ENCODE measurements around the gene GPR35.

GPR35 gene

DNA sequence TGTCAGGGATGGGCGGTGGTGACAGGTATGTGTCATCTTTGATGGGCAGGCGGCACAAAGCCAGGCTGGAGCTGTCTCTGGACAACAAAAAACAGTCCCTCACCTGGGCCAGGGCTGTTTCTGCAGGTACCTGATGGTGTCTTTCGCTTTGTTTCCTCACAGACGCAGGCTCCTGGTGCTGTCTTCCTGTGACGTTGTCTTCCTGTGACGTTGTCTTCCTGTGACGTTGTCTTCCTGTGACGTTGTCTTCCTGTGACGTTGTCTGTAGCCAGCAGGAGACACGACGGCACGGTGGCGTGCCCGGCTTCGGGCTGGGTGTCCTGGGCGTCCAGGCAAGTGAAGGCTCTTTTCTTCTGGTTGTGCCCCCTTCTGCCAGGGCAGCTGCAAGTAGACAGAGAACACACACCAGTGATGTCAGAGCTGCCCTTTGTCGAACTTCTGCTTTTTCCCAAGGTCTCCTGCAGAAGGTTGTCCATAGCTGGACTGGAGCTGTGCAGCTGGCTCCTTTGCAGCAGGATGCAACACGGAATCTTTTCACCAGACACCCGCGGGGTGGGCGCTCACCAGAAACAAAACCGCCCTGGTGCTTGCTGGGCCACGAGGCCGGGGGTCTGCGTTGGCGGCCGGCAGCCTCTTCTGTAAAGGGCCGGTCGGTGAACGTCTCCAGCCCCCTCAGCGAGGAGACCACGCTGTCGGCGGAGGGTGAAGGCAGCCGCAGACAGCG, 21.1 kb downstream of the GPR35 start (continued):
- no peak for TF ChIP-seq TCF4 (CRISPR knock-in tag; IDR thresholded peaks at IDR 0.05; ENCODE audit: borderline replicate concordance)
- no peak for TF ChIP-seq ZFP30 (CRISPR knock-in tag; IDR thresholded peaks at IDR 0.05)
- no peak for TF ChIP-seq GLIS3 (CRISPR knock-in tag; IDR thresholded peaks at IDR 0.05)
- no peak for TF ChIP-seq OSR1 (CRISPR knock-in tag; IDR thresholded peaks at IDR 0.05)
- TF ChIP-seq ZNF565 (CRISPR knock-in tag; conservative IDR thresholded peaks at IDR 0.05; ENCODE audit: low read depth), result no peak
- TF ChIP-seq, protein P1, sequence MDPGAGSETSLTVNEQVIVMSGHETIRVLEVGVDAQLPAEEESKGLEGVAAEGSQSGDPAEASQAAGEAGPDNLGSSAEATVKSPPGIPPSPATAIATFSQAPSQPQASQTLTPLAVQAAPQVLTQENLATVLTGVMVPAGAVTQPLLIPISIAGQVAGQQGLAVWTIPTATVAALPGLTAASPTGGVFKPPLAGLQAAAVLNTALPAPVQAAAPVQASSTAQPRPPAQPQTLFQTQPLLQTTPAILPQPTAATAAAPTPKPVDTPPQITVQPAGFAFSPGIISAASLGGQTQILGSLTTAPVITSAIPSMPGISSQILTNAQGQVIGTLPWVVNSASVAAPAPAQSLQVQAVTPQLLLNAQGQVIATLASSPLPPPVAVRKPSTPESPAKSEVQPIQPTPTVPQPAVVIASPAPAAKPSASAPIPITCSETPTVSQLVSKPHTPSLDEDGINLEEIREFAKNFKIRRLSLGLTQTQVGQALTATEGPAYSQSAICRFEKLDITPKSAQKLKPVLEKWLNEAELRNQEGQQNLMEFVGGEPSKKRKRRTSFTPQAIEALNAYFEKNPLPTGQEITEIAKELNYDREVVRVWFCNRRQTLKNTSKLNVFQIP (CRISPR knock-in tag; IDR thresholded peaks at IDR 0.05; ENCODE audit: borderline replicate concordance, low read depth), result no peak
- TF ChIP-seq SNAI2 (CRISPR knock-in tag; IDR thresholded peaks at IDR 0.05), result no peak
- TF ChIP-seq BACH2 (CRISPR knock-in tag; IDR thresholded peaks at IDR 0.05; ENCODE audit: borderline replicate concordance), result no peak

DNA sequence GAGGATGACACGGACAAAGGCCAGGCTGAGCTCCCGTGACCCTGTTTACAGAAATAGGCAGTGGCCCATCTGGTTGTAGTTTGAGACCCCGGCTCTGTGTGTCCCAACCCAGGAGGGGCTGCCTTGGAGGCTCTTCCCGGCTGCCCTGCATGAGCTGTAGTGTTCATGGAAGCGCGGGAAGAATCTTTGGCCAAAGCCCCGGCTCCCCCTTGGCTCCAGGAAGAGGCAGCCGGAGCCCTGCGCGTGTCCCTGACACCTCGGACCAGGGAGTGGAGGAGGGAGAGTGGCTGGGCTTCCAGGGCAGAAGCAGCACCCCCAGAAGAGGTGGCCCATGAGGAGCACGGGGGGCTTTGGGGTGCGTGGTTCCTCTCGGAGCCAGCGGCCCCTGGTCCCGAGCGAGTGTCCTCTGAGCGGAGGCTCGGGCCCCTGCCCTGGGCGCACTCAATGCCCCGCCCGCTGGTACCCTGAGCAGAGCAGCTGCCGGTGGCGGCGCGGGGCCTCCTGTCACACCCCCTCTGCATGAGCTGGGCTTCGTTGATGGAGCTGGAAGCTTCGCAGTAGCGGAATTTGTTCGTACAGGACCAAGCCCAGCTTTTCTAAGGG, 21.7 kb downstream of the GPR35 start:
- no peak for ATAC-seq

DNA sequence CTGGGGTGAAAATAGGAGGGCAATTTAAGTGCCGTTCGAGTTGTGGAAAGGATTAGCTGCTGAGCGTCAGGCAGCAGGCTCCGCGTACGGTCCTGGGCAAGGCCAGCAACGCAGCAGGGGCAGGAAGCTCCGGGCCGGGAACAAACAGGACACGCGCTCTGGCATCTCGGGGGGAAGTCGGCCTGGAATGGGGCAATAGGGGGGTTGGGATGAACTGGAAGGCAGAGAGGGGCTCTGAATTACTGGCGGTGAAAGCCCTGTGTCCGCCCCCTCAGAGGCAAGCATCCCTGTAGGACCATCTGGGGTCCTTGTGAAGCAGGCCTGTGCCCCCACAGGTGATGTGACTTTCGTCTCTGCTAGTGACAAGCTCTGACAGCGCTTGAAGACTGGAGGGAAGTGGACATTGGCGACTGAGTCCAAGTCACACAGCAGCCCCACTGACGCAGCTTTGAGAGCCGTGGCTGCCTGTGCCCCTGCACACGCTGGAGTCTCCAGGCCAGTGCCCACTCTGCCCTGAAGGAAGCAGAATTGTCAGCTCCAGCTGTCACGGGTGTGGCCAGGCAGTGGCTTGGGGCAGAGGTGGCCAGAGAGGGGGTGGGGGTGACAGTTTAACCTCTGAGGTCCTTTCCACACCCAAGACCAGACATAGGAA, 22.3 kb downstream of the GPR35 start:
- ATAC-seq, result no peak
- TF ChIP-seq ARNTL (CRISPR knock-in tag; IDR thresholded peaks at IDR 0.05; ENCODE audit: borderline replicate concordance, low read depth), result no peak
- no peak for TF ChIP-seq PPARA (CRISPR knock-in tag; IDR thresholded peaks at IDR 0.05; ENCODE audit: borderline replicate concordance)
- no peak for TF ChIP-seq SNAI2 (CRISPR knock-in tag; IDR thresholded peaks at IDR 0.05)
- TF ChIP-seq ZNF8 (CRISPR knock-in tag; IDR thresholded peaks at IDR 0.05), result no peak
- no peak for TF ChIP-seq TCF4 (CRISPR knock-in tag; IDR thresholded peaks at IDR 0.05; ENCODE audit: borderline replicate concordance)
- no peak for TF ChIP-seq ZNF565 (CRISPR knock-in tag; conservative IDR thresholded peaks at IDR 0.05; ENCODE audit: low read depth)
- TF ChIP-seq, protein P2, sequence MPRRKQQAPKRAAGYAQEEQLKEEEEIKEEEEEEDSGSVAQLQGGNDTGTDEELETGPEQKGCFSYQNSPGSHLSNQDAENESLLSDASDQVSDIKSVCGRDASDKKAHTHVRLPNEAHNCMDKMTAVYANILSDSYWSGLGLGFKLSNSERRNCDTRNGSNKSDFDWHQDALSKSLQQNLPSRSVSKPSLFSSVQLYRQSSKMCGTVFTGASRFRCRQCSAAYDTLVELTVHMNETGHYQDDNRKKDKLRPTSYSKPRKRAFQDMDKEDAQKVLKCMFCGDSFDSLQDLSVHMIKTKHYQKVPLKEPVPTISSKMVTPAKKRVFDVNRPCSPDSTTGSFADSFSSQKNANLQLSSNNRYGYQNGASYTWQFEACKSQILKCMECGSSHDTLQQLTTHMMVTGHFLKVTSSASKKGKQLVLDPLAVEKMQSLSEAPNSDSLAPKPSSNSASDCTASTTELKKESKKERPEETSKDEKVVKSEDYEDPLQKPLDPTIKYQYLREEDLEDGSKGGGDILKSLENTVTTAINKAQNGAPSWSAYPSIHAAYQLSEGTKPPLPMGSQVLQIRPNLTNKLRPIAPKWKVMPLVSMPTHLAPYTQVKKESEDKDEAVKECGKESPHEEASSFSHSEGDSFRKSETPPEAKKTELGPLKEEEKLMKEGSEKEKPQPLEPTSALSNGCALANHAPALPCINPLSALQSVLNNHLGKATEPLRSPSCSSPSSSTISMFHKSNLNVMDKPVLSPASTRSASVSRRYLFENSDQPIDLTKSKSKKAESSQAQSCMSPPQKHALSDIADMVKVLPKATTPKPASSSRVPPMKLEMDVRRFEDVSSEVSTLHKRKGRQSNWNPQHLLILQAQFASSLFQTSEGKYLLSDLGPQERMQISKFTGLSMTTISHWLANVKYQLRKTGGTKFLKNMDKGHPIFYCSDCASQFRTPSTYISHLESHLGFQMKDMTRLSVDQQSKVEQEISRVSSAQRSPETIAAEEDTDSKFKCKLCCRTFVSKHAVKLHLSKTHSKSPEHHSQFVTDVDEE (CRISPR knock-in tag; IDR thresholded peaks at IDR 0.05), result no peak
- TF ChIP-seq ISL1 (CRISPR knock-in tag; IDR thresholded peaks at IDR 0.05), result no peak

More for the DNA sequence above, 21.7 kb downstream of the GPR35 start:
- TF ChIP-seq ESRRG (CRISPR knock-in tag; IDR thresholded peaks at IDR 0.05) (no peak), GLIS3 (CRISPR knock-in tag; IDR thresholded peaks at IDR 0.05) (no peak), ZC3H10 (CRISPR knock-in tag; IDR thresholded peaks at IDR 0.05) (no peak), OSR1 (CRISPR knock-in tag; IDR thresholded peaks at IDR 0.05) (no peak), PPARA (CRISPR knock-in tag; IDR thresholded peaks at IDR 0.05; ENCODE audit: borderline replicate concordance) (no peak), ZNF565 (CRISPR knock-in tag; conservative IDR thresholded peaks at IDR 0.05; ENCODE audit: low read depth) (no peak)
- TF ChIP-seq, protein P1 (CRISPR knock-in tag; IDR thresholded peaks at IDR 0.05; ENCODE audit: borderline replicate concordance, low read depth), result no peak

DNA sequence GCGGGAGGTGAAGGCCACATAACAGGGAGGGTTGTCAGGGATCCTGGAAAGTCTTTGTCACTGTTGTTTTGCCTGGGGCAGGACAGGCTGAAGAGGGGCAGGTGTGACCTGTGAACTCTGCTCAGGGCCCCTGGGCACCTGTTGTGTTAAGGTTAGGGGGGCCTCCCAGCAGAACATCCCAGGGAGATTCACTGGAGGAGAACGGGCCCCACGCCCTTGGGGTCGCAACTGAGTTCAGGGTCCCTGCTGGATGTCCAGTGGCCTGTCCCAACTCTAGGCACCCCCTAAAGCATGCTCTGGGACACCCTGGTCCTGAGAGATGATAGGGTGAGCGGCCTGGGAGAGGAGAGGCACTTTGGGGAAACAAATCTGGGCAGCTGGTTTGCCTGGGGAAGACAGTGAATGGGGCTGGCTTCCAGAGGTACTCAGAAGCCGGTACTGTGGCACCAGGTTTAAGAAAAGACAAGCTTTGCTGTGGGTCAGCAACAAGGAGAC, 22.9 kb downstream of the GPR35 start:
- no peak for ATAC-seq
- TF ChIP-seq TCF4 (CRISPR knock-in tag; IDR thresholded peaks at IDR 0.05; ENCODE audit: borderline replicate concordance), result no peak
- no peak for TF ChIP-seq BACH2 (CRISPR knock-in tag; IDR thresholded peaks at IDR 0.05; ENCODE audit: borderline replicate concordance)
- no peak for TF ChIP-seq ZFP3 (CRISPR knock-in tag; IDR thresholded peaks at IDR 0.05)
- no peak for TF ChIP-seq ZFP30 (CRISPR knock-in tag; IDR thresholded peaks at IDR 0.05)
- TF ChIP-seq ZNF70 (CRISPR knock-in tag; IDR thresholded peaks at IDR 0.05), result no peak
- TF ChIP-seq ARNTL (CRISPR knock-in tag; IDR thresholded peaks at IDR 0.05; ENCODE audit: borderline replicate concordance, low read depth), result no peak
- no peak for TF ChIP-seq ISL1 (CRISPR knock-in tag; IDR thresholded peaks at IDR 0.05)
- TF ChIP-seq ZNF8 (CRISPR knock-in tag; IDR thresholded peaks at IDR 0.05), result no peak
- no peak for TF ChIP-seq PPARA (CRISPR knock-in tag; IDR thresholded peaks at IDR 0.05; ENCODE audit: borderline replicate concordance)
- TF ChIP-seq, protein P3, sequence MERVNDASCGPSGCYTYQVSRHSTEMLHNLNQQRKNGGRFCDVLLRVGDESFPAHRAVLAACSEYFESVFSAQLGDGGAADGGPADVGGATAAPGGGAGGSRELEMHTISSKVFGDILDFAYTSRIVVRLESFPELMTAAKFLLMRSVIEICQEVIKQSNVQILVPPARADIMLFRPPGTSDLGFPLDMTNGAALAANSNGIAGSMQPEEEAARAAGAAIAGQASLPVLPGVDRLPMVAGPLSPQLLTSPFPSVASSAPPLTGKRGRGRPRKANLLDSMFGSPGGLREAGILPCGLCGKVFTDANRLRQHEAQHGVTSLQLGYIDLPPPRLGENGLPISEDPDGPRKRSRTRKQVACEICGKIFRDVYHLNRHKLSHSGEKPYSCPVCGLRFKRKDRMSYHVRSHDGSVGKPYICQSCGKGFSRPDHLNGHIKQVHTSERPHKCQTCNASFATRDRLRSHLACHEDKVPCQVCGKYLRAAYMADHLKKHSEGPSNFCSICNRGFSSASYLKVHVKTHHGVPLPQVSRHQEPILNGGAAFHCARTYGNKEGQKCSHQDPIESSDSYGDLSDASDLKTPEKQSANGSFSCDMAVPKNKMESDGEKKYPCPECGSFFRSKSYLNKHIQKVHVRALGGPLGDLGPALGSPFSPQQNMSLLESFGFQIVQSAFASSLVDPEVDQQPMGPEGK (CRISPR knock-in tag; IDR thresholded peaks at IDR 0.05; ENCODE audit: borderline replicate concordance), result no peak
- TF ChIP-seq ESRRG (CRISPR knock-in tag; IDR thresholded peaks at IDR 0.05), result no peak
- no peak for TF ChIP-seq ZC3H10 (CRISPR knock-in tag; IDR thresholded peaks at IDR 0.05)
- TF ChIP-seq, protein P4, sequence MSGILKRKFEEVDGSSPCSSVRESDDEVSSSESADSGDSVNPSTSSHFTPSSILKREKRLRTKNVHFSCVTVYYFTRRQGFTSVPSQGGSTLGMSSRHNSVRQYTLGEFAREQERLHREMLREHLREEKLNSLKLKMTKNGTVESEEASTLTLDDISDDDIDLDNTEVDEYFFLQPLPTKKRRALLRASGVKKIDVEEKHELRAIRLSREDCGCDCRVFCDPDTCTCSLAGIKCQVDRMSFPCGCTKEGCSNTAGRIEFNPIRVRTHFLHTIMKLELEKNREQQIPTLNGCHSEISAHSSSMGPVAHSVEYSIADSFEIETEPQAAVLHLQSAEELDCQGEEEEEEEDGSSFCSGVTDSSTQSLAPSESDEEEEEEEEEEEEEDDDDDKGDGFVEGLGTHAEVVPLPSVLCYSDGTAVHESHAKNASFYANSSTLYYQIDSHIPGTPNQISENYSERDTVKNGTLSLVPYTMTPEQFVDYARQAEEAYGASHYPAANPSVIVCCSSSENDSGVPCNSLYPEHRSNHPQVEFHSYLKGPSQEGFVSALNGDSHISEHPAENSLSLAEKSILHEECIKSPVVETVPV (CRISPR knock-in tag; IDR thresholded peaks at IDR 0.05), result no peak
- TF ChIP-seq ZNF565 (CRISPR knock-in tag; conservative IDR thresholded peaks at IDR 0.05; ENCODE audit: low read depth), result no peak
- TF ChIP-seq GLIS3 (CRISPR knock-in tag; IDR thresholded peaks at IDR 0.05), result no peak
- TF ChIP-seq RARB (CRISPR knock-in tag; IDR thresholded peaks at IDR 0.05), result no peak
- TF ChIP-seq SNAI2 (CRISPR knock-in tag; IDR thresholded peaks at IDR 0.05), result no peak
- no peak for TF ChIP-seq TOX (CRISPR knock-in tag; IDR thresholded peaks at IDR 0.05; ENCODE audit: borderline replicate concordance)
- no peak for TF ChIP-seq OSR1 (CRISPR knock-in tag; IDR thresholded peaks at IDR 0.05)
